Hepatocyte (in vitro differentiated cells): ENCODE data around the gene NPIPA7.
"Not testable (repeated sequence)": the region's sequence is repeated elsewhere in the genome, so short reads cannot be mapped to it uniquely, and the experiment has no call there.

Experiments
- EZH2 ChIP-seq: fragments of 200-600 bp; sonication (generic); IDR thresholded peaks from 2 replicates; pipeline ENCODE4 v1.6.1; 2016; ENCODE audit warnings: antibody characterized with exemption, mild to moderate bottlenecking, borderline replicate concordance
- EZH2phosphoT487 ChIP-seq: fragments of 200-600 bp; sonication (generic); IDR thresholded peaks from one replicate; pipeline ENCODE4 v1.6.1; 2018; ENCODE audit warnings: antibody characterized with exemption, mild to moderate bottlenecking, low read depth, moderate library complexity; ENCODE audit not compliant: unreplicated experiment, severe bottlenecking
- TF ChIP-seq, protein P1 (sequence below): fragments of 200-600 bp; sonication (generic); IDR thresholded peaks from 2 replicates; pipeline ENCODE4 v1.5.1; 2016; ENCODE audit warnings: antibody characterized with exemption, mild to moderate bottlenecking; ENCODE audit not compliant: poor library complexity

DNA sequence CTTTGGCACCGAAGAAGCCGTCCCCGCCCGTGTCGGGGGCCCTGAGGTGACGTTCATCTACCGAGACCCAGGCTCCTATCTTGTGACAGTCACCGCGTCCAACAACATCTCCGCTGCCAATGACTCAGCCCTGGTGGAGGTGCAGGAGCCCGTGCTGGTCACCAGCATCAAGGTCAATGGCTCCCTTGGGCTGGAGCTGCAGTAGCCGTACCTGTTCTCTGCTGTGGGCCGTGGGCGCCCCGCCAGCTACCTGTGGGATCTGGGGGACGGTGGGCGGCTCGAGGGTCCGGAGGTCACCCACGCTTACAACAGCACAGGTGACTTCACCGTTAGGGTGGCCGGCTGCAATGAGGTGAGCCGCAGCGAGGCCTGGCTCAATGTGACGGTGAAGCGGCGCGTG lies 14.2 kb upstream of the NPIPA7 start:
- not testable (repeated sequence) for TF ChIP-seq EZH2, EZH2phosphoT487
- TF ChIP-seq, protein P1, sequence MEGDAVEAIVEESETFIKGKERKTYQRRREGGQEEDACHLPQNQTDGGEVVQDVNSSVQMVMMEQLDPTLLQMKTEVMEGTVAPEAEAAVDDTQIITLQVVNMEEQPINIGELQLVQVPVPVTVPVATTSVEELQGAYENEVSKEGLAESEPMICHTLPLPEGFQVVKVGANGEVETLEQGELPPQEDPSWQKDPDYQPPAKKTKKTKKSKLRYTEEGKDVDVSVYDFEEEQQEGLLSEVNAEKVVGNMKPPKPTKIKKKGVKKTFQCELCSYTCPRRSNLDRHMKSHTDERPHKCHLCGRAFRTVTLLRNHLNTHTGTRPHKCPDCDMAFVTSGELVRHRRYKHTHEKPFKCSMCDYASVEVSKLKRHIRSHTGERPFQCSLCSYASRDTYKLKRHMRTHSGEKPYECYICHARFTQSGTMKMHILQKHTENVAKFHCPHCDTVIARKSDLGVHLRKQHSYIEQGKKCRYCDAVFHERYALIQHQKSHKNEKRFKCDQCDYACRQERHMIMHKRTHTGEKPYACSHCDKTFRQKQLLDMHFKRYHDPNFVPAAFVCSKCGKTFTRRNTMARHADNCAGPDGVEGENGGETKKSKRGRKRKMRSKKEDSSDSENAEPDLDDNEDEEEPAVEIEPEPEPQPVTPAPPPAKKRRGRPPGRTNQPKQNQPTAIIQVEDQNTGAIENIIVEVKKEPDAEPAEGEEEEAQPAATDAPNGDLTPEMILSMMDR = not testable (repeated sequence)
